ENCODE data around the gene CXorf38. TPM values are rescaled to one million over a fixed set of nuclear protein-coding genes. Genes with fewer than 3 reads are reported as not detected.

The CXorf38 gene
- total and polyA plus RNA-seq, 9 of the 15 experiments (the other 6 are each of a cell fraction or from before 2014, with no cell fraction given): 1.2 to 12.8 (median 8.4) TPM

GRCh38 chrX:40687169-40687568 lies 39.8 kb upstream of the CXorf38 start:
- TF ChIP-seq OTX1 (CRISPR knock-in tag; IDR thresholded peaks at IDR 0.05): no peak
- TF ChIP-seq ZNF184 (CRISPR knock-in tag; IDR thresholded peaks at IDR 0.05): no peak
- TF ChIP-seq SRSF3 (IDR thresholded peaks at IDR 0.05; ENCODE audit: insufficient read depth, low read length): no peak
- TF ChIP-seq RNF2 (IDR thresholded peaks at IDR 0.05): no peak
- no peak for TF ChIP-seq NFE2 (IDR thresholded peaks at IDR 0.05; ENCODE audit: low read depth)
- TF ChIP-seq, protein P1, sequence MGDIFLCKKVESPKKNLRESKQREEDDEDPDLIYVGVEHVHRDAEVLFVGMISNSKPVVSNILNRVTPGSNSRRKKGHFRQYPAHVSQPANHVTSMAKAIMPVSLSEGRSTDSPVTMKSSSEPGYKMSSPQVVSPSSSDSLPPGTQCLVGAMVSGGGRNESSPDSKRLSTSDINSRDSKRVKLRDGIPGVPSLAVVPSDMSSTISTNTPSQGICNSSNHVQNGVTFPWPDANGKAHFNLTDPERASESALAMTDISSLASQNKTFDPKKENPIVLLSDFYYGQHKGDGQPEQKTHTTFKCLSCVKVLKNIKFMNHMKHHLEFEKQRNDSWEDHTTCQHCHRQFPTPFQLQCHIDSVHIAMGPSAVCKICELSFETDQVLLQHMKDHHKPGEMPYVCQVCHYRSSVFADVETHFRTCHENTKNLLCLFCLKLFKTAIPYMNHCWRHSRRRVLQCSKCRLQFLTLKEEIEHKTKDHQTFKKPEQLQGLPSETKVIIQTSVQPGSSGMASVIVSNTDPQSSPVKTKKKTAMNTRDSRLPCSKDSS (IDR thresholded peaks at IDR 0.05; ENCODE audit: low read depth, partially characterized antibody): no peak
- TF ChIP-seq CBX3 (IDR thresholded peaks at IDR 0.05; ENCODE audit: borderline replicate concordance in 1 of 2, low read length in 2 of 2): no peak
- TF ChIP-seq, protein P2, sequence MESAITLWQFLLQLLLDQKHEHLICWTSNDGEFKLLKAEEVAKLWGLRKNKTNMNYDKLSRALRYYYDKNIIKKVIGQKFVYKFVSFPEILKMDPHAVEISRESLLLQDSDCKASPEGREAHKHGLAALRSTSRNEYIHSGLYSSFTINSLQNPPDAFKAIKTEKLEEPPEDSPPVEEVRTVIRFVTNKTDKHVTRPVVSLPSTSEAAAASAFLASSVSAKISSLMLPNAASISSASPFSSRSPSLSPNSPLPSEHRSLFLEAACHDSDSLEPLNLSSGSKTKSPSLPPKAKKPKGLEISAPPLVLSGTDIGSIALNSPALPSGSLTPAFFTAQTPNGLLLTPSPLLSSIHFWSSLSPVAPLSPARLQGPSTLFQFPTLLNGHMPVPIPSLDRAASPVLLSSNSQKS (CRISPR knock-in tag; IDR thresholded peaks at IDR 0.05): no peak
- no peak for TF ChIP-seq DEAF1 (CRISPR knock-in tag; IDR thresholded peaks at IDR 0.05)
- TF ChIP-seq GTF2F1 (IDR thresholded peaks at IDR 0.05; ENCODE audit: low read depth, low read length): no peak
- no peak for TF ChIP-seq RBM15 (IDR thresholded peaks at IDR 0.05; ENCODE audit: insufficient read depth, low read length)
- Histone ChIP-seq H3K4me3 (no peak overlapping the region), H3K9me3 (replicated peaks; ENCODE audit: control insufficient read depth, insufficient read depth, low read depth, low read length) (no peaks in the 10 kb centered on the region), H3K4me1 (replicated peaks in 1 of 2; ENCODE audit: control insufficient read depth in 2 of 2, insufficient read depth in 2 of 2, low read length in 2 of 2) (no peaks in the 10 kb centered on the region), H3K27me3 (ENCODE audit: control insufficient read depth in 2 of 2, insufficient read depth in 2 of 2, low read length in 2 of 2) (no peaks in the 10 kb centered on the region), H3K36me3 (ENCODE audit: control insufficient read depth, insufficient read depth, low read length) (peaks cover 52% of the 10 kb centered on the region; the same call in 2 of the 3 replicates), H3K4me2 (ENCODE audit: insufficient read depth, low read length) (no peak overlapping the region), H2AFZ (ENCODE audit: low read depth, low read length) (no peak overlapping the region), H3K9ac (ENCODE audit: insufficient read depth in 1 of 2, low read depth in 2 of 2, low read length in 2 of 2) (no peak overlapping the region), H3K27ac (ENCODE audit: extremely low read depth, low read depth, low read length) (no peak overlapping the region), H3K79me2 (ENCODE audit: control insufficient read depth, insufficient read depth, low read length) (no peaks in the 10 kb centered on the region), H4K20me1 (replicated peaks; ENCODE audit: control insufficient read depth, insufficient read depth, low read length) (no peaks in the 10 kb centered on the region), H3K9me1 (ENCODE audit: control insufficient read depth, insufficient read depth, low read length) (no peaks in the 10 kb centered on the region)
- DNase-seq (ENCODE audit: extremely low read depth in 1 of 4, low spot score in 3 of 4): no peak
- intact Hi-C loops (cut with micrococcal nuclease) (no loop called here), in situ Hi-C loops (cut with MboI) (no loop called here)
- no peak for ATAC-seq
- 88% methylated on average over 3 of the region's 3 CpGs for WGBS (ENCODE audit: insufficient coverage, low coverage, missing lambda C conversion rate)
- ChIA-PET POLR2A (interaction anchor here (1.6 kb wide), 1 partner anchor 17 kb away, joined by 5 read pairs; no protein-coding TSS in a partner anchor), CTCF (ENCODE audit: low intra/inter-chr PET ratio) (no interaction called here)
- BruUV-seq (replicated peaks): no TSS peak
- FAIRE-seq: no peak

All from K562 (cell line).